Fibroblast of mammary gland (primary cell): ENCODE data around the gene DNAH10.

Experiments used
- DNase-seq: peaks from one replicate; pipeline ENCODE4 v3.0.0-alpha.2; 2010; ENCODE audit warnings: low read depth
- H3K4me3 ChIP-seq: 2 replicates; pipeline ENCODE4 v1.5.1; 2011; ENCODE audit warnings: low read depth, mild to moderate bottlenecking, low read length, moderate library complexity; ENCODE audit not compliant: control insufficient read depth
- CTCF ChIP-seq: conservative IDR thresholded peaks from 2 replicates; pipeline ENCODE4 v1.5.1; 2011; ENCODE audit warnings: low read depth, low read length, inconsistent platforms; ENCODE audit not compliant: control insufficient read depth, insufficient read depth

DNAH10 gene

GRCh38 chr12:123834845-123835244 is 72.7 kb downstream of the DNAH10 start:
- no peak for DNase-seq
- no peak for TF ChIP-seq CTCF
- H3K4me3 ChIP-seq, result no peak overlapping the region

GRCh38 chr12:123836292-123836691 is 74.2 kb downstream of the DNAH10 start:
- H3K4me3 ChIP-seq, result no peak overlapping the region
- no peak for DNase-seq
- TF ChIP-seq CTCF, result no peak

GRCh38 chr12:123839826-123840225 is 77.7 kb downstream of the DNAH10 start:
- DNase-seq, result no peak
- H3K4me3 ChIP-seq, result no peak overlapping the region
- no peak for TF ChIP-seq CTCF

- no peak for DNase-seq
- no peak for TF ChIP-seq CTCF
- no peak overlapping the region for H3K4me3 ChIP-seq
These were observed 78.8 kb downstream of the DNAH10 start for GRCh38 chr12:123840765-123841425.

GRCh38 chr12:123843912-123844748 is 82.0 kb downstream of the DNAH10 start:
- TF ChIP-seq CTCF, result no peak
- no peak overlapping the region for H3K4me3 ChIP-seq
- no peak for DNase-seq

- DNase-seq, result no peak
- no peak overlapping the region for H3K4me3 ChIP-seq
- TF ChIP-seq CTCF, result no peak
These were observed 83.8 kb downstream of the DNAH10 start for GRCh38 chr12:123845881-123846280.
